NT2/D1 (cell line): Measurements from ENCODE around the gene RNF2.

Experiments
- YY1 ChIP-seq: IDR thresholded peaks from 2 replicates; pipeline ENCODE4 v1.6.1; 2011; ENCODE audit not compliant: insufficient read length, insufficient read depth
- ZNF274 ChIP-seq: IDR thresholded peaks from 2 replicates; pipeline ENCODE4 v1.6.1; 2011; ENCODE audit warnings: mild to moderate bottlenecking, low read depth, low read length

- TF ChIP-seq YY1 (no peak), ZNF274 (no peak)
Observed at GRCh38 chr1:185017966-185018365, 27.4 kb upstream of the RNF2 start.
